ENCODE data around the gene ACAA1. TPM values are rescaled to one million over a fixed set of nuclear protein-coding genes. Genes with fewer than 3 reads are reported as not detected.
A peak's percentile ranks its signal among the peaks of the same experiment; 100 is the strongest.
"Not testable (repeated sequence)": the region's sequence is repeated elsewhere in the genome, so short reads cannot be mapped to it uniquely, and the experiment has no call there.

Gene ACAA1
- total RNA-seq, 1 donor from 2014 or later: 107 TPM

GRCh38 chr3:38138349-38139190 is 1.6 kb upstream of the ACAA1 start, which contains the start of gene MYD88:
MYD88 (plus strand) TSS chr3:38138661; CDS start chr3:38138701, 40 bp downstream.
- DNase-seq (peak; percentile 91), ATAC-seq (peak; percentile 60)
- intact Hi-C loops (cut with micrococcal nuclease): no loop called here

GRCh38 chr3:38137615-38138348 is 855 bp upstream of the ACAA1 start:
- intact Hi-C loops (cut with micrococcal nuclease): no loop called here
- DNase-seq (no peak), ATAC-seq (no peak)

GRCh38 chr3:38136393-38136776 is 542 bp downstream of the ACAA1 start:
- intact Hi-C loops (cut with micrococcal nuclease): no loop called here
- ATAC-seq: peak; percentile 1
- DNase-seq: no peak

DNA sequence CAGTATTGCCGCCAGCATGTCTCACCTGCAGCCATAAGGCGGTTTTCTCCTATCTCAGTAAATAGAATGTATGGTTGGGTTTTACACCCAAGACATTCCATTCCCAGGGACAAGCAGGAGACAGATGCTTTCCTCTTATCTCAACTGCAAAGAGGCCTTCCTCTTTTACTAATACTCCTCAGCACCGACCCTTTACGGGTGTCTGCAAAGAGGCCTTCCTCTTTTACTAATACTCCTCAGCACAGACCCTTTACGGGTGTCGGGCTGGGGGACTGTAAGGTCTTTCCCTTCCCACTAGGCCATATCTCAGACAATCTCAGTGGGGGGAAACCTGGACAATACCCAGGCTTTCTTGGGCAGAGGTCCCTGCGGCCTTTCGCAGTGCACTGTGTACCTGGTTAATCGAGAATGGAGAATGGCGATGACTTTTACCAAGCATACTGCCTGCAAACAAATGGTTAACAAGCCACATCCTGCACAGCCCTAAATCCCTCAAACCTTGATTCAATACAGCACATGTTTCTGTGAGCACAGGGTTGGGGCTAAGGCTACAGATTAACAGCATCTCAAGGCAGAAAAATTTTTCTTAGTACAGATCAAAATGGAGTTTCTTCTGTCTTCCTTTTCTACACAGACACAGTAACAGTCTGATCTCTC is 1.2 kb downstream of the ACAA1 start:
- DNase-seq; ATAC-seq; intact Hi-C loops (cut with micrococcal nuclease): not testable (repeated sequence)

DNA sequence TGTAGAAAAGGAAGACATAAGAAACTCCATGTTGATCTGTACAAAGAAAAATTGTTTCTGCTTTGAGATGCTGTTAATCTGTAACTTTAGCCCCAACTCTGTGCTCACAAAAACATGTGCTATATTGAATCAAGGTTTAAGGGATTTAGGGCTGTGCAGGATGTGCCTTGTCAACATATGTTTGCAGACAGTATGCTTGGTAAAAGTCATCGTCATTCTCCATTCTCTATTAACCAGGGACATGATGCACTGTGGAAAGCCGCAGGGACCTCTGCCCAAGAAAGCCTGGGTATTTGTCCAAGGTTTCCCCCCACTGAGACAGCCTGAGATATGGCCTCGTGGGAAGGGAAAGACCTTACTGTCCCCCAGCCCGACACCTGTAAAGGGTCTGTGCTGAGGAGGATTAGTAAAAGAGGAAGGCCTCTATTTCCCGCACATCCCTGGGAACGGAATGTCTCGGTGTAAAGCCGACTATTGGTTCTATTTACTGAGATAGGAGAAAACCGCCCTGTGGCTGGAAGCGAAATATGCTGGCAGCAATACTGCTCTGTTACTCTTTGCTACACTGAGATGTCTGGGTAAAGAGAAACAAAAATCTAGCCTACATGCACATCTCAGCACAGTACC is 2.3 kb downstream of the ACAA1 start:
- ATAC-seq: not testable (repeated sequence)

DNA sequence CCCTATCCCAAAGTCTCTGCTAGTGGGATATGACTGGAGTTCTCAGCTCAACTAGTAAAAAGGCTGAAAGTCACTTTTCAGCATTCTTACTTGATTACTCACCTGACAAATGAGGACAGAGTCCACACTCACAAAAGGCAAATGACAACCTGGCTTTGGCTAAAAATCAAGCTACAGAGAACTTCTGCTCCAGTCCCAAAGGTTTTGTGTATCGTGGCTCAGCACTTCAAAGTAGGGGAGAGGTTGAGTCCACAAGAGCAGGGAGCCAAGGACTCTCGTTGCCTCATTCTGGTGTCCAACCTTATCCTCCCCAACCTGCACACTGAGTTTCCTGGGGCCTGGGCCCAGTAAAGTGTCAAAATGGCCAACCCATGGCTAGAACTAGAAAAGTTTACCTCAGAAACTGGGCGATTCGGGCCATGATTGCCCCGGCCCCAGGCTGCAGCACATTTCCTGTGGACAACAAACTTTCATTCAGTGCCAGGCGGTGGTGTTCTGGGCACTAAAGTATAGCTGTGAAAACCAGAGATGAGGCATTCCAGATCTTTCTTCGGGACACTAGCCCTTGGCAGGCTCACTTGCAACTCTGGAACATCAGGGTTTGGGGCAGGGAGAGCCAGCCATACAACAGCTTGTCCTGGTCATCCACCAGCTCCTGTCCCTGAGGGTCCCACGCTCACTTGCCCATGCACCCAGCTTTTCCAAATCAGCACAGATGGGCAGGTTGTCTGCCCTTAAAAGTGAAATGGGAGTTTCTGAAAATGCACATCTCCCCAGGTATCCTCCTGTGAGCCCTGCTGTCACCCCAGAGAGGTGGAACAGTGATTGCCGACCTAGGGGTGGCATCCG is 3.1 kb downstream of the ACAA1 start:
- ATAC-seq (no peak), DNase-seq (no peak)
- intact Hi-C loops (cut with micrococcal nuclease): no loop called here

More for the DNA sequence above, 2.3 kb downstream of the ACAA1 start:
- DNase-seq; intact Hi-C loops (cut with micrococcal nuclease): not testable (repeated sequence)

DNA sequence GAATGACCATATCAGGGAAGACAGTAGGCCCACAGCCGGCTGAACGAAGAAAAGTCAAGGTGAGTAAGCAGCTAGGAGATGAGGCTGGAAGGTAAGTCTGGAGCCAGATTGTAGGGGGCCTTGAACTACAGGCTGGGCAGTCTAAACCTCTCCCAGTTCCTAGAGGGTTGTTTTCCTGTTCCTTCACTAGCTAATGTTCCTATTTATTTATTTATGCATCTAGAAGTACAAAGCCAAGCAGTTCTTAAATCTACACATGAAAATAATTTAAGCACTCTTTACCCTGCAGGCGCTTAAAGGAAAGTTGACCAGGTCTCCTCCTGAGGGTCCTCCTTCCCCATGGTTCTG is 3.7 kb downstream of the ACAA1 start:
- DNase-seq (no peak), ATAC-seq (no peak)
- intact Hi-C loops (cut with micrococcal nuclease): no loop called here

- intact Hi-C loops (cut with micrococcal nuclease): no loop called here
- ATAC-seq: no peak
- peak; percentile 43 for DNase-seq
Observed at GRCh38 chr3:38131621-38132369, 5.1 kb downstream of the ACAA1 start.

DNA sequence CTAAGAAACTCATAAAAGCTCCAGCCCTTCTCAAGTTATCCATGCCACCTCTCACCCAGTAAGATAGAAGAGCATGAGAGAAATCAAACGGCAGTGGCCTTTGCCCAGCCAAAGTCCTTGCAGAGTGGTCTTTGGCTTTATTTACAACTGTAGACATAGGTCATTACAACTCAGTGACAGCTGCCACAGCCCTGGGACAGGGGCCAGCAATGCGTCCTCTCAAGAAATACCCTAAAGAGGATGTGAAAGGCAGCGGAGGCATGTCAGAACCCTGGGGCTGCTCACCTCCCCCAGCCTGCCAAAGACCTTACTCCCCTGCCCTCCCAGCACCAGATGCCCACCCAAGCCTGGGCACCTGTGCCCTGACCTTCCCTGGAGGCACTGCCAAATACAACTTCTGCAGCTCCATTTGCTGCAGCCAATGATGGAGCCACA is 6.3 kb downstream of the ACAA1 start:
- DNase-seq: peak; percentile 59
- intact Hi-C loops (cut with micrococcal nuclease): no loop called here
- peak; percentile 47 for ATAC-seq

GRCh38 chr3:38129058-38129457 is 7.9 kb downstream of the ACAA1 start:
- intact Hi-C loops (cut with micrococcal nuclease): no loop called here
- ATAC-seq (peak; percentile 63), DNase-seq (peak; percentile 53)

- intact Hi-C loops (cut with micrococcal nuclease): no loop called here
- ATAC-seq (no peak), DNase-seq (no peak)
Observed at GRCh38 chr3:38128303-38128655, 8.6 kb downstream of the ACAA1 start.

GRCh38 chr3:38127611-38128302 is 9.2 kb downstream of the ACAA1 start:
- ATAC-seq: peak; percentile 61
- intact Hi-C loops (cut with micrococcal nuclease): no loop called here
- DNase-seq: peak; percentile 32

DNA sequence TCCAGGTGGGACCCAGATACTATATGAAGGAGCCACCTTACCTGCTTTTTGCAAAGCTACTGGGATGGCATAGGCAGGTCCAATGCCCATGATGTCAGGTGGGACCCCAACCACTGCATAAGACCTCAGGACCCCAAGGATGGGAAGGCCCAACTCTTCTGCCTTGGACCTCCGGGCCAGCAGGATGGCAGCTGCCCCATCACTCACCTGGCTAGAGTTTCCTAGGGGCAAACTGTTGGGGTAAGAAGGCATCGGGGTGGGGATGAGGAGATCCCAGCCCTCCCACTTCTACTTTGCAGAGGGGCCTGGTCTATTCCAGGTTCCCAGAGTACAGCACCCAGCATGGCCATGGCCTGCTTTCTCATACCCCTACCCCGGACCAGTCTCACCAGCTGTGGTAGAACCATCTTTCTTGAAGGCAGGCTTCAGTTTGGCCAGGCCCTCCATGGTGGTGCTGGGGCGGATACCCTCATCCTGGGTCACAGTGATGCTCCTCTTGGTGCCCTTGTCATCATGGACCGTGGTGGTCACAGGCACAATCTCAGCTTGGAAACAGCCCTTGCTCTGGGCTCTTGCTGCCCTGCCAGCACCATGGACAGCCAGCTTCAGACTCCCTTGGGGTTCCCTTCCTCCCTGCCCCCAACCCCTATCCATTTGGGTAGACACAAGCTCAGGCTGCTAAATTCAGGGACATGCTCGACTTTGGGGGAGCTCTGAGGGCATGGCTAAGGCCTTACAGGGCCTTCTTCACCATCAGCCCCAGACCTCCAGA is 10.6 kb downstream of the ACAA1 start:
- DNase-seq (no peak), ATAC-seq (no peak)
- intact Hi-C loops (cut with micrococcal nuclease): no loop called here

GRCh38 chr3:38125305-38126120 is 11.4 kb downstream of the ACAA1 start:
- DNase-seq: no peak
- ATAC-seq: no peak
- intact Hi-C loops (cut with micrococcal nuclease): no loop called here

DNA sequence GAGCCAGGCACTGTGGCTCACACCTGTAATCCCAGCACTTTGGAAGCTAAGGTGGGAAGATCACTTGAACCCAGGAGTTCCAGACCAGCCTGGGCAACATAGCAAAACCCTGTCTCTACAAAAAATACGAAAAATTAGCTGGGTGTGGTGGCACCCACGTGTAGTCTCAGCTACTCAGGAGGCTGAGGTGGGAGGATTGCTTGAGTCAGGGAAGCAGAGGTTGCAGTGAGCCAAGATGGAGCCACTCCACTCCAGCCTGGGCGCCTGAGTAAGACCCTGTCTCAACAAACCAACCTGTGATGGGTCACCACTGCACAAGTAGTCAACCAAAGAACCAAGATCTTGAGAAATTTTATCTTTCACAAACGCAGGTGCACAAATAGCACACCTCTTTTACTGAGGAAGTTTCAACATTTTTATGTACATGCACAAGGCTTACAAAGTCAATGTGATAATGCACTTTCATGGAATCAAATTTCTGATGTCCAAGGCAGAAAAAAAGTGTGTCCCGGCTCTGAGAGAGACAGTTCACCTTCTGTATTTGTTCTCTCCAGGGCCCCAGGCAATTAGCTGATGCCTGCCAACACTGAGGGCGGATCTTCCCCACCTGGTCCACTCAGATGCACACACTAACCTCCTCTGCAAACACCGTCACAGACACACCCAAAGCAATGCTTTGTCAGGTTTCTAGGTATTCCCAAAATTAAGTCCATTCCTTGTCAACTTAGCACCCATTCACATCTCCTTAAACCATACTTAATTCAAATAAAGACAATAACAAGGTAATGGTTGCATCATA is 12.4 kb downstream of the ACAA1 start:
- no peak for DNase-seq
- intact Hi-C loops (cut with micrococcal nuclease): no loop called here

More for the DNA sequence above, 12.4 kb downstream of the ACAA1 start:
- no peak for ATAC-seq

Data from left ventricle myocardium superior (tissue), 1 donor.